Measurements from ENCODE around the gene FCRLA.

FCRLA gene

GRCh38 chr1:161718559-161719324 is 11.7 kb downstream of the FCRLA start:
- no peak for TF ChIP-seq CTCF (IDR thresholded peaks at IDR 0.05; ENCODE audit: unreplicated experiment in 3 of 3)
- H3K4me3 Mint-ChIP-seq, result no peak overlapping the region
- no peaks in the 10 kb centered on the region for H3K4me1 Mint-ChIP-seq
- H3K36me3 Mint-ChIP-seq (ENCODE audit: low read depth), result no peaks in the 10 kb centered on the region
- H3K9me3 Mint-ChIP-seq, result no peaks in the 10 kb centered on the region
- H3K27me3 Mint-ChIP-seq (ENCODE audit: low read depth), result peaks cover 40% of the 10 kb centered on the region
- no peak overlapping the region for H3K27ac Mint-ChIP-seq

DNA sequence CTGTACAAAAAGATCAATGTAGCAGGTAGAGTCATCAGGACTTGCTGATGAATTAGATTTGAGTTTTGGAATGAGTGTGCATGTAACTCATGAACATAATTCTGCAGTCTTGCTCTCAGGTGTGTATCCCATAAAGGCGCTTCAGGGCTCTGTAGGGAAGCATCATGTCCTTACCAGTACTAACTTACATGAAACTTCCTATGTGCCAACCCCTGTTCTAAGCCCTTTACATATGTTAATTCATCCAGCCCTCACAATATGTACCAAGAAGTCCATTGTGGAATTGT is 12.2 kb downstream of the FCRLA start:
- peaks cover 40% of the 10 kb centered on the region for H3K27me3 Mint-ChIP-seq (ENCODE audit: low read depth)
- H3K27ac Mint-ChIP-seq, result no peak overlapping the region
- H3K36me3 Mint-ChIP-seq (ENCODE audit: low read depth), result no peaks in the 10 kb centered on the region
- no peaks in the 10 kb centered on the region for H3K4me1 Mint-ChIP-seq
- no peak for TF ChIP-seq CTCF (IDR thresholded peaks at IDR 0.05; ENCODE audit: unreplicated experiment in 3 of 3)
- no peaks in the 10 kb centered on the region for H3K9me3 Mint-ChIP-seq
- H3K4me3 Mint-ChIP-seq, result no peak overlapping the region

- Mint-ChIP-seq H3K36me3 (ENCODE audit: low read depth) (no peaks in the 10 kb centered on the region), H3K4me3 (no peak overlapping the region), H3K9me3 (no peaks in the 10 kb centered on the region), H3K27ac (no peak overlapping the region), H3K27me3 (ENCODE audit: low read depth) (peaks cover 47% of the 10 kb centered on the region), H3K4me1 (no peaks in the 10 kb centered on the region)
- no peak for TF ChIP-seq CTCF (IDR thresholded peaks at IDR 0.05; ENCODE audit: unreplicated experiment in 3 of 3)
Measured at GRCh38 chr1:161720422-161720821, 13.4 kb downstream of the FCRLA start.

DNA sequence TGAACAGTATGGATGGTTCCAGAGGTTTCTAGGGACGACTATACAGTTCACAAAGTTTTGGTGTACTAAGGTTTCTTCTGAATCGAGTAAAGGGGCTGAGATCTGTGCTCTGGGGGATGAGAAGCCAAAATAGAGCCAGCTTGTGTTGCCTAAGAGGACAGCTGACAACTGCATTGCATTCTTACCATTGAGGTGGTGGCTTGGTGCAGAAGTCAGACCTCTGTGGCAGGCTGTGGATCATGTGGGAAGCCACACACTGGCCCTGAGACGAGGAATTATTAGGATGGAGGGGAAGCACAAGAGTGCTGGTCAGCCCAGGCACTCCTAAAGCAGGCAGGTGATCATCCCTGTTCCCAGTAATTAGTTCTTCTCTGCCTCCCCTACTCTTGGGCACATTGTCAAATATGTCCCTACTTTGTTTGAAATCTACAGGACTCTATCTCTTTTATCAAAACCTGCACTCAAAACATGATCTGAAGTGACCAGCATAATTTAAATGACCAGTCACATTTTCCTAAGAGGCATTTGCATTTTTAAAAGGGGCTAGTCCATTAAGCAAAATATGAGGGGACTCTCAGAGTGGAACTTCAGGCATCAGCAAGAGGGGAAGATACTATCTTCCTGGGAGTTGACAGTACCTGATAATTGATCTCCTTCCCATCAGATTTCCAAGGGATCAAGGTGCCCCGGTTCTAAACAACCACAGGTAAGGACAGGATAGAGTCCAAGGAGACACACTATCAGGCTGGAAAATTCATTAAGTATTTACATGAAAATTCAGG is 14.1 kb downstream of the FCRLA start, which contains the start of gene FCRLB:
FCRLB (plus strand) TSS at position 589 of the 782 bp plus-strand sequence. CDS start 1,129 bp downstream, outside the sequence.
- no peak within 1 kb of the TSS for H3K27ac Mint-ChIP-seq
- peak within 1 kb of the TSS in 1 of 3 experiments; percentile 19 for H3K4me3 Mint-ChIP-seq
- peaks cover 49% of the 10 kb centered on the region for H3K27me3 Mint-ChIP-seq (ENCODE audit: low read depth)
- peaks cover 5% of the 10 kb centered on the region for H3K4me1 Mint-ChIP-seq
- H3K9me3 Mint-ChIP-seq, result no peaks in the 10 kb centered on the region
- no peak for TF ChIP-seq CTCF (IDR thresholded peaks at IDR 0.05; ENCODE audit: unreplicated experiment in 3 of 3)
- no peaks in the 10 kb centered on the region for H3K36me3 Mint-ChIP-seq (ENCODE audit: low read depth)

GRCh38 chr1:161721738-161722343 is 14.8 kb downstream of the FCRLA start:
- H3K36me3 Mint-ChIP-seq (ENCODE audit: low read depth), result no peaks in the 10 kb centered on the region
- no peak overlapping the region for H3K27ac Mint-ChIP-seq
- peaks cover 5% of the 10 kb centered on the region for H3K4me1 Mint-ChIP-seq
- peak overlapping the region in 1 of 3 experiments; percentile 19 for H3K4me3 Mint-ChIP-seq
- H3K27me3 Mint-ChIP-seq (ENCODE audit: low read depth), result peaks cover 48% of the 10 kb centered on the region
- no peaks in the 10 kb centered on the region for H3K9me3 Mint-ChIP-seq
- TF ChIP-seq CTCF (IDR thresholded peaks at IDR 0.05; ENCODE audit: unreplicated experiment in 3 of 3), result no peak

Measured in nephron (organoid).